ENCODE data around the gene BTBD9.

The BTBD9 gene

DNA sequence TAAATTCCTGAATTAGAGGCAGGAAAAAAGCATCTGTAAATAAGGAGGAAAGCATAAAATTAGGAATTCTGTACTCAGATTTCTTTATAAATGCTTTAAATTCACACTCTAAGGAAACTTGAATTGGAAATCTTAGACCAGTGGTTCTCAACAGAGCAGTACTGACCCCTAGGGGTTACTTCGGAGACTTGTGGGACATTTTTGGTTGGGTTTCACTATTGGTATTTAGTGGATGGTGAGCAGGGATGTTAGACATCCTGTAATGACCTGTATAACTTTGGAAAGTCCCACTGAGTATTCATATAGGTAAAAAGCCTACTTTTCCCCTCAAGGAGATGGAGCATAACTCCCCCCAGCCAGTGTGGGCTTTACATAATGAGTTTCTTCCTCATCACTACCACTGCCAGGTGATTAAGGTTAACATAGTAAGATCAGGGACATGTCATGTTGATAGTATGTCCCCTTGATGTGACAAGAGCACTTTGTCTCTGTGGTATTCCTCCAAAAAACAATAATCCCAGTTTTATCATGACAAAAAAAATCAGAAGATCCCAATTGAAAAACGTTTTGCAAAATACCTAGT is 32.2 kb upstream of the BTBD9 start:
- Mint-ChIP-seq H3K36me3 (ENCODE audit: low read depth) (peaks cover 28% of the 10 kb centered on the region), H3K4me3 (no peak overlapping the region), H3K27ac (no peak overlapping the region), H3K9me3 (no peaks in the 10 kb centered on the region), H3K4me1 (ENCODE audit: low read depth) (peaks cover 26% of the 10 kb centered on the region), H3K27me3 (ENCODE audit: low read depth) (no peaks in the 10 kb centered on the region)

DNA sequence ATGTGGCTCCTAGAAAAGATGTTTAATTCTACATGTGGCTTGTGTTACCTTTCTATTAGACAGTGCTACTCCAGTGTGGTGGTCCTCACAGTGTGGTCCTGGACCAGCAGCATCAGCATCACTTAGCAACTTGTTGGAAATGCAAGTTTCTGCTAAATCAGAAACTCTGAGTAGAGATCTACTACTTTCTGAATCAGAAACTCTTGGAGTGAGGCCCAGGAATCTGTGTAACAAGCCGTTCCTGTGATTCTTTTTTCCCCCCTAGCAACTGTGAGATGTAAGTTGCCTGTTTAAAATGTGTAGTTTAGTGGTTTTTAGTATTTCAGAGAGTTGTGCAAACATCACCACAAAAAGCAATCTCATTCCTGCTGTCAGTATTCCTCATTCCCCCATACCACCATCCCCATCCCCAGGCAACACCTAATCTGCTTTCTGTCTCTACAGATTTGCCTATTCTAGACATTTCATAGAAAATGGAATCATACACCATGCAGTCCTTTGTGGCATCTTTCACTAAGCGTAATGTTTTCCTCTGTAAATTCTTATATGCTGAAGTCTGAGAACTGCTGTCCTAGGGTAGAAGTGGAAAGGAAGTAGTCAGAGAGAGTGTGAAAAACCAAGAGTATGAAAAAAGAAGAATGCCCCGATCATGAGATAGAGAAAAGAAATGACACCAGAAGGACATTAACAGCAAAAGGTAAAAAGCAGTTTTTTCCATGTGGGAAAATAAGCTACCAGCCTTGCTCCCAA is 18.9 kb upstream of the BTBD9 start:
- peaks cover 2% of the 10 kb centered on the region for H3K4me1 Mint-ChIP-seq (ENCODE audit: low read depth)
- no peaks in the 10 kb centered on the region for H3K27me3 Mint-ChIP-seq (ENCODE audit: low read depth)
- no peak overlapping the region for H3K27ac Mint-ChIP-seq
- H3K9me3 Mint-ChIP-seq, result no peaks in the 10 kb centered on the region
- no peaks in the 10 kb centered on the region for H3K36me3 Mint-ChIP-seq (ENCODE audit: low read depth)
- H3K4me3 Mint-ChIP-seq, result no peak overlapping the region

DNA sequence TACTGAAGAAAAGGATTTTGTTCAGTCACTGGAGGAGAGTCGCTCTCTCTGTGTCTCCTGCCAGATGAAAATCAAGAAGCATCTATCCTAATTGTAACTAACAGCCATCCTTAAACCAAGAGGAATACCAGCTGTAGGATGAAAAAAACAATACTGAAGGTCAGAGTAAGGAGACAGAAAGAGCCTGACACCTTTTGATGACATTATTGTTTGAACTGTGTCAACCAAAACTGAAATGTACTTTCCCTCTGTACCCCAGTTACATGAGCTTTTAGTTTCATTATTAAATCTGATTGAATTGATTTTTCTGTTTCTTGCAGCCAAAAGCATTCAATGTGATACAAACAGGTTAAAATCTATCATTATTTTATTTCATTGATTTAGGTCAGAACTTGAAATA is 17.2 kb upstream of the BTBD9 start:
- Mint-ChIP-seq H3K9me3 (no peaks in the 10 kb centered on the region), H3K27me3 (ENCODE audit: low read depth) (no peaks in the 10 kb centered on the region), H3K27ac (no peak overlapping the region), H3K4me1 (ENCODE audit: low read depth) (peaks cover 2% of the 10 kb centered on the region), H3K36me3 (ENCODE audit: low read depth) (no peaks in the 10 kb centered on the region), H3K4me3 (no peak overlapping the region)

DNA sequence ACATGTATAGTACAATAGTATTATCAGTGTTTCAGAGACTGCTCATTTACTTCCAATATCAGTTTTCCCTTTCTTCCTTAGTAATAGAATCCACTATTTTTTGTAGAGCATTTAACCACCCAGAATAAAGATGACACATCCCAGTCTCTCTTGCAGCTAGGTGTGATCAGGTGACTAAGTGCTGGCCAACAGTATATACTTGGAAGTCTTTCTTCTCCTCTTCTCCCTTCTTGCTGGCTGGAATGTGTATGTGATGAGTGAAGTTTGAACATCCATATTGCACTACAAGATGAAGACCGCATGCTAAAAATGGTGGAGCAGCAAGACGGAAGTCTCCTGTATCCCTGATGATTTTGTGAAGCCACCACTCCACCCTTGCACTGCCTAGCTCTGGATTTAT is 14.5 kb upstream of the BTBD9 start:
- H3K4me3 Mint-ChIP-seq, result no peak overlapping the region
- H3K27me3 Mint-ChIP-seq (ENCODE audit: low read depth), result no peaks in the 10 kb centered on the region

DNA sequence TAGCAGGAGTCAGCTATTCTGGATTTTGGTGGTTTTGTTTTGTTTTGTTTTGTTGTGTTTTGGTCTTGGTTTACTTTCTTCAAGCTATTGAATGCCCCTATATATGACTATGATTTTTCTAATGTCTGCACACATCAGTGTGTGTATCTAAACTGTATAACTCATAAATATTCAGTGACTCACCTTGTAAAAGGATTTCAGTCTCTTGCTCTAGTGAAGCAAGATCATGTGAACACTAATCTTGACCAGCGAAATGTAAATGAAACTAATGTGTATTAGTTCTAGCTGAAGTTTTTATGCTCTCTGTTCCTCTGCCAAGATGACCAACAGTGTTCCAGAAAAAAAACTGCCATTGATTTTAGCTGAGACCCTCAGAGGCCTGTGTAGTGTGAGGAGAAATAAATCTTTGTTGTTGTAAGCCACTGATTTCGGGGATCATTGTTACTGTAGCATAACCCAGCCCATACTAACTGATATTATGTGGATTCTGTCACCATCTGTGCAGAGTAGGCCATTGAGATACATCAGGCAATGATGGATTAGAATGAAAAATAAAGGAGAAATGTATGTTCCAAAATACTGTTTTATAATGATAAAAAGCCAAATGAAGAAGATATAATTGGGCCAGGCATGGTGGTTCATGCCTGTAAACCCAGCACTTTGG is 11.5 kb upstream of the BTBD9 start:
- no peak overlapping the region for H3K27ac Mint-ChIP-seq
- no peak overlapping the region for H3K4me3 Mint-ChIP-seq
- no peaks in the 10 kb centered on the region for H3K4me1 Mint-ChIP-seq (ENCODE audit: low read depth)
- H3K9me3 Mint-ChIP-seq, result no peaks in the 10 kb centered on the region
- peaks cover 2% of the 10 kb centered on the region for H3K36me3 Mint-ChIP-seq (ENCODE audit: low read depth)
- H3K27me3 Mint-ChIP-seq (ENCODE audit: low read depth), result no peaks in the 10 kb centered on the region

More for the DNA sequence above, 14.5 kb upstream of the BTBD9 start:
- Mint-ChIP-seq H3K27ac (no peak overlapping the region), H3K9me3 (no peaks in the 10 kb centered on the region), H3K4me1 (ENCODE audit: low read depth) (peaks cover 2% of the 10 kb centered on the region), H3K36me3 (ENCODE audit: low read depth) (peaks cover 2% of the 10 kb centered on the region)

DNA sequence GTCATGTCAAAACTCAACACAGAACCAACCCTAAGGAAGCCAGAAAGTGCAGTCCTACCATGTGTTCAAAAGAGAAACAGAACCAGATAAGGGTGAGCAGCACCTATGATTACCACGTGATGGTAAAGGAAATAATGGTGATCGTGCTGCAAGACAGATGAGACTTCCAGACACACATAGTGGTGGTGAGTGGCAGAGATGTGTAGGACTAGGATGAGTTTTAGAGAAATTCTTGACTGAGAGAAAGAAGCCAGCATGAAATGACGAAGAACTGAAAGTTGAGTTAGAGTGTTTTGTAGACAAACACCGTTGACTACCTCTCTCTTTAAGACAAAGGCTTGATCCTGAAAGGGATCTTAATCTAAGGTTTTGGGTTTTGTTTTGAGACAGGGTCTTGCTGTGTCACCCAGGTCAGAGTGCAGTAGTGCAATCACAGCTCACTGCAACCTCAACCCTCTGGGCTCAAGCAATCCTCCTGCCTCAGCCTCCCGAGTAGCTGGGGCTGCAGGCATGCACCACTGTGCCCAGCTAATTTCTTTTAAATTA is 10.6 kb upstream of the BTBD9 start:
- H3K36me3 Mint-ChIP-seq (ENCODE audit: low read depth), result peaks cover 2% of the 10 kb centered on the region
- no peak overlapping the region for H3K4me3 Mint-ChIP-seq
- no peaks in the 10 kb centered on the region for H3K9me3 Mint-ChIP-seq
- no peaks in the 10 kb centered on the region for H3K4me1 Mint-ChIP-seq (ENCODE audit: low read depth)
- H3K27me3 Mint-ChIP-seq (ENCODE audit: low read depth), result no peaks in the 10 kb centered on the region
- no peak overlapping the region for H3K27ac Mint-ChIP-seq

DNA sequence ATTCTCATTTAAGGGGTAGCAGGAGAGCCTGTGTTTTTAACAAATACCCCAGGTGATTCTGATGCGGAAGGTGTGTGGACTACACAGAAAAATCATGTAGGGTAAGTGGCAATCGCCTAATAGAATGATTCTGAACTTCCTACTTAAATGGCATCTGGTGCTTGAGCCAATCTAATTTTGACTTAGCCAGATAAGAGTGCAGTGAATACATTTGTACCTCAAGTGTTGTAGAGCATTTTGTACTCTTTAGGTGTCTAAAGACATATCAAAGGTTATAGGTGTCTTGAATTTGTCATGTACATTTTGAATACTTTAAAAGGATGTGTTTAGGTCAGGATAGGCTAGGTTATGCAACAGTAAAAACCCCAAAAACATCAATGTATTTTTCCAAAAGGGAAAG is 10.0 kb upstream of the BTBD9 start:
- Mint-ChIP-seq H3K27me3 (ENCODE audit: low read depth) (no peaks in the 10 kb centered on the region), H3K27ac (no peak overlapping the region), H3K9me3 (no peaks in the 10 kb centered on the region), H3K4me3 (no peak overlapping the region), H3K36me3 (ENCODE audit: low read depth) (peaks cover 2% of the 10 kb centered on the region), H3K4me1 (ENCODE audit: low read depth) (no peaks in the 10 kb centered on the region)

DNA sequence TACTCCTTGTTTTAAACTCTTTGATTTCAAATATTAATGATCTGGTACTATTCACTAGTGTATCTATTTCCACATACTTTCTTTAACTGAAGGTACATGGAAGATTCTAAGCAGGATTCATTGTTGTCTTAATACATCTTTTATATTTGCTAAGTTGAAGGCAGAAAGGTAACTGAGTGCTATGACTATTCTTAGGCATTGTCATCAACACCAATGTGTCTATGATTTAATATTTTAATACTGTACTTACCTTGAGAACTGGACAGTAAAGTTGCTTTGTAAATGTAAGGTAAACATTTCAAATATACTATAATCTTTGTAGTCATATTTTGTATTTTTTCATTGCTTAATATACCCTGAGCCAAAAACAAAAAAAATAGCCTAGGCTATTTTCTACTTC is 8.9 kb upstream of the BTBD9 start:
- Mint-ChIP-seq H3K27ac (no peak overlapping the region), H3K4me3 (no peak overlapping the region), H3K9me3 (no peaks in the 10 kb centered on the region), H3K36me3 (ENCODE audit: low read depth) (peaks cover 2% of the 10 kb centered on the region), H3K4me1 (ENCODE audit: low read depth) (no peaks in the 10 kb centered on the region), H3K27me3 (ENCODE audit: low read depth) (no peaks in the 10 kb centered on the region)

DNA sequence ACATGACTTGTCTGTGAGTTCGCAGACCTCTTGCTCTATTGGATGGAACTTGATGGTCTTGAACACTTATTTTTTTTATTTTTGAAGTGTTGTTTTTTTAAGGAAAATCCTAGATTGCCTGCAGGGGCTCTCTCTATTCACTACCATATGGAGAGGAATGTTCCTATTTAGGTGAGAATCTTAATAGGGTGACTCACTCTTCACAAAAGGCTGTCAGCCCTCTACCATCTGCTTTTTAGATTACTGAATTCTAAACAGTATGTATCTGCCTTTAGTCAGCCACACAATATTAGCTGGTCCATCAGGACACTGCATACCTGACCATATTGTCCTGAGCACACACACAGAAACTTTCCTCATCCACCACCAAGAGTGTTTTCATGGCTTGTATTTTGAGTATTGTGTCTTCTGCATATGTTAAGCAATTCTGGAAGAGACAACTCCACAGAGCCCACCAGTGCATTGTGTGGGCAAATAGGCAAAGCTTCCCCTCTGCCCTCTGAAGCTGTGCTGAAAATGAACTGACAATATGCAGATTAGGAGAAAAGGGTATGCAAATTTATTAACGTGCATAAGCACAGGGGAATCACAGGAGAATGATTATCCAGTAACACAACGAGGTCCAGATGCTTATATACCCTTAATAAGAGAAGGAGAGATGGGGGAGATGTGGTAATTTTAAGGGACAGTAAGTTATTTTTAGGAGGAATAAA is 6.6 kb upstream of the BTBD9 start:
- Mint-ChIP-seq H3K36me3 (ENCODE audit: low read depth) (peaks cover 8% of the 10 kb centered on the region), H3K4me1 (ENCODE audit: low read depth) (peaks cover 5% of the 10 kb centered on the region), H3K9me3 (no peaks in the 10 kb centered on the region), H3K27ac (no peak overlapping the region), H3K4me3 (no peak overlapping the region), H3K27me3 (ENCODE audit: low read depth) (no peaks in the 10 kb centered on the region)

DNA sequence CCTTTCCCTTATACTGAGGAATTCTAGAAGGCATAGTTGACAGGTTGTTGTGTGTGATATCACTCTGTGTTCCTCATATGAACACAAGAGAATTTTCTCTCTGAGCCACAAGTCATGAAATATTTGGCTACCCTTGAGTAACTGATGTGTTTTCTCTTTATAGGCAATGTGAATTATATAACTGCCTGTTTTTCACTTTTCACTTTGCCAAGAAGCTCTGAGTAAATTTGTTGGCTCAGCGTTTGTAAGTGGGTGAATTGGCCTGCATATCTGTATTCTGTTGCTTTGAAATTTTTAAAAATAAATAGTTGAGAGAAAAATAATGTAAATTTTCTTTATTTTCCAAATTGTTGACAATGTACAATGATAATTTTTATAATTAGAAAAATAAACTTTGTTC is 5.2 kb upstream of the BTBD9 start:
- Mint-ChIP-seq H3K4me1 (ENCODE audit: low read depth) (peaks cover 11% of the 10 kb centered on the region), H3K27ac (no peak overlapping the region), H3K36me3 (ENCODE audit: low read depth) (peaks cover 7% of the 10 kb centered on the region)

DNA sequence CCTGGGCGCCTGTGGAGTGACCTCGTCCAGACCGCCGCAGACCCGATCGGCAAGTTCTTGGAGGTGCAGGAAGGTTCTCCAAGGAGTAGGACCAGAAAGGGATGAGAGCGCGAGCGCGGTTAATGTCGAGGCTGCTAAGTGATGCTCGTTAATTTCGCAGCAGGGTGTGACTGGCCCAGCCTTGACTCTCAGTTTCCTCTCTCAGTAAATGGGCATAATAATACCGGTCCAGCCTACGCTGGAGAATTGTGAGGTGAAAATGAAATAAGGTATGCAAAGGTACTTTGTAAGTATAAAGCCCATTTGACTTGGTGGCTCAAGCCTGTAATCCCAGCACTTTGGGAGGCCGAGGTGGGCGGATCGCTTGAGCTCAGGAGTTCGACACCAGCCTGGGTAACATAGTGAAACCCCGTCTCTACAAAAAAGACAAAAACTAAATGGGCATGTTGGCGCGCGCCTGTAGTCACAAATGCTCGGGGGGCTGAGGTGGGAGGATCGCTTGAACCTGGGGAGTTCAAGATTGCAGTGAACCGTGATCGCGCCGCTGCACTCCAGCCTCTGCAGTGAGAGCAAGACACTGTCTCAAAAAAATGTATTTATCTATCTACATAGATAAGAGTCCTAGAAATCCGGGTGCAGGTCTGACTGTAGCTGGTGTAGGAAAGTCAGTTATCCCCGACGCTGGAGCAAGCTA is 634 bp upstream of the BTBD9 start:
- no peaks in the 10 kb centered on the region for H3K9me3 Mint-ChIP-seq
- H3K27me3 Mint-ChIP-seq (ENCODE audit: low read depth), result no peaks in the 10 kb centered on the region
- H3K36me3 Mint-ChIP-seq (ENCODE audit: low read depth), result peaks cover 7% of the 10 kb centered on the region
- H3K27ac Mint-ChIP-seq, result peak overlapping the region; percentile 96
- peak overlapping the region; percentile 95 for H3K4me3 Mint-ChIP-seq
- H3K4me1 Mint-ChIP-seq (ENCODE audit: low read depth), result peaks cover 40% of the 10 kb centered on the region

More for the DNA sequence above, 5.2 kb upstream of the BTBD9 start:
- Mint-ChIP-seq H3K27me3 (ENCODE audit: low read depth) (no peaks in the 10 kb centered on the region), H3K4me3 (no peak overlapping the region), H3K9me3 (no peaks in the 10 kb centered on the region)

DNA sequence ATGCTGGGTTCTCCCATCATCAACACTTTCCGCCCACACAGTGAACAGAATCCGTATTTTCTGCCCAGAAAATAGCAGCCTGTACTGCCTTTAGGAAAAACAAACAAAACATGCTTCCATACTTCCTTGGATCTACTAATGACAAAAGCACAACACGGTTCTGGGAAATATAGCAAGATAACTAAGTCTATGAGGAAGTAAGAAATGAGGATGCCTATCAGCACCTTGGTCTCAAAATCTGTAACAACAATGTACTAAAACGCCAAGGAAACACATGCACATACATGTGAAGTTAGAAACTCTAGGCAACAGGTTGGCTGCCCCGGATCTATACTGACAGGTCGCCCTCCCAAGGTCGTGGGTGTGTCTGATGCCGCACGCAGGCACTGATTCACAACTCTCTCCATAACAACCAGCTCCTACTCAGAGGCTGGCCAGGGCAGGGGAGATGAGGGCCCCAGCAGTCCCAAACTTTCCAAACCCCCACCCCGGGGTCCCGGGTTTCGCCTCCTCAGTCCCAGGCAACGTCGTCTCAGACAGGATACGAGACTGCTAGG is 710 bp downstream of the BTBD9 start:
- Mint-ChIP-seq H3K9me3 (no peaks in the 10 kb centered on the region), H3K4me1 (ENCODE audit: low read depth) (peaks cover 40% of the 10 kb centered on the region), H3K36me3 (ENCODE audit: low read depth) (peaks cover 7% of the 10 kb centered on the region), H3K4me3 (peak overlapping the region; percentile 95), H3K27me3 (ENCODE audit: low read depth) (no peaks in the 10 kb centered on the region), H3K27ac (peak overlapping the region; percentile 15)

DNA sequence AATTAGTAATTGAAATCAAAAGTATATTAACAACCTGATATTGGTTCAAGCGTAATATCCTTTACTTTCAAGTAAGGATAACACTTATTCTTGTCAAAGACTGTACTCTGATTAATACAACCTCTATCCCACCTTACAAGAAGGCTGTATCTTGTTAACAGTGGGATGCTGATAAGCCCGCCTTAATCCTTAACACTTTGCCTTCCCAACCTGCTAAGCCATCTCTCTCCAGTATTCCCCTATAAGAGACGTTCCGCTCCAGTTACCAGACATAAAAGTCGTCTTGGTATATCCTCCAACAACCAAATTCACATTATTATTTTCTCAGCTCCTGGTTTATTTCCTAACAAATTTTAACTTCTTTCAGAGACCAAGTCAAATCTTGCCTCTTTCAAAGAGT is 2.0 kb downstream of the BTBD9 start:
- Mint-ChIP-seq H3K27me3 (ENCODE audit: low read depth) (no peaks in the 10 kb centered on the region), H3K9me3 (no peaks in the 10 kb centered on the region), H3K27ac (no peak overlapping the region), H3K36me3 (ENCODE audit: low read depth) (peaks cover 7% of the 10 kb centered on the region), H3K4me3 (no peak overlapping the region), H3K4me1 (ENCODE audit: low read depth) (peaks cover 40% of the 10 kb centered on the region)

DNA sequence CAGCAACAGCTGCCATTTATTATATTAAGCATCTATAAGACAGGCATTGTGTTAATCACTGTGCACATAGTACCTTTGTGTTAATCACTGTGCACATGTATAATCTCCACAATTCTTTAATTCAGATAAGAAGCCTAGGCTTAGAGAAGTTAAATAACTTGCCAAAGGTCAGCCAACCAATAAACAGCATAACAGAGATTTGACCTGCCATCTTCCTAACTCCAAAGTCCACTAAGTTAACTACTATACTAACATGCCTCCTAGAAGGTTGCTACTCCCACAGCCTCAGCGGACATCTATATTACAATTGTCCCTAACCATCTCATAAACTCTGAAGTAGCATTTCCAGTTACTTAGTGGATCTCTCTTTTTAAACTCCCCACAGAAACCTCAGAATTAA is 3.7 kb downstream of the BTBD9 start:
- Mint-ChIP-seq H3K4me1 (ENCODE audit: low read depth) (peaks cover 37% of the 10 kb centered on the region), H3K9me3 (peaks cover 4% of the 10 kb centered on the region), H3K4me3 (no peak overlapping the region), H3K27me3 (ENCODE audit: low read depth) (no peaks in the 10 kb centered on the region), H3K27ac (no peak overlapping the region), H3K36me3 (ENCODE audit: low read depth) (peaks cover 1% of the 10 kb centered on the region)

Measured in T-helper 1 cell treated with Interleukin-12 subunit alpha and Interleukin-12 subunit beta and Interleukin-4 antibody, amounts not matched to agents 30 μg/mL and 1 μg/mL, for 36 hours (primary cell).